IMR-90 (cell line): Measurements from ENCODE around the gene SERPIND1. TPM values are rescaled to one million over a fixed set of nuclear protein-coding genes. Genes with fewer than 3 reads are reported as not detected.

ENCODE experiments used
- ATAC-seq: fragments of 200-7000 bp; cut with Tn5 transposase; 2 replicates; pipeline ENCODE4 v1.9.1; 2020; ENCODE audit warnings: low read depth, mild to moderate bottlenecking, moderate library complexity
- BruUV-seq: library from RNA; stranded (reverse); fragments of 400-500 nt; replicated peaks from 2 replicates; lab custom pipeline; 2021; lab: Mats Ljungman, UMichigan
- CTCF ChIA-PET: fragments of 300-600 bp; formaldehyde crosslinking; extraction: SDS; loops from one replicate; lab custom pipeline; 2021; ENCODE audit warnings: antibody characterized with exemption; lab: Yijun Ruan, JAX
- POLR2A ChIA-PET: fragments of 300-600 bp; sonication (Branson Sonifier 250); formaldehyde crosslinking; loops from one replicate; lab custom pipeline; 2022; ENCODE audit warnings: antibody characterized with exemption; ENCODE audit not compliant: unreplicated experiment; lab: Charles Lee
- DNase-seq: peaks from one replicate; pipeline ENCODE4 v3.0.0; 2013
- H2AFZ ChIP-seq: replicated peaks from 2 replicates; pipeline ENCODE3; 2013; ENCODE audit warnings: low read length, mild to moderate bottlenecking; ENCODE audit not compliant: poor library complexity
- H2AK5ac ChIP-seq: 2 replicates; pipeline ENCODE4 v1.6.1; 2013; ENCODE audit warnings: low read depth, low read length, inconsistent platforms
- H2AK9ac ChIP-seq: replicated peaks from 2 replicates; pipeline ENCODE3; 2013; ENCODE audit warnings: mild to moderate bottlenecking, low read depth, low read length, moderate library complexity; ENCODE audit not compliant: poor library complexity
- H2BK120ac ChIP-seq: 2 replicates; pipeline ENCODE4 v1.6.1; 2013; ENCODE audit warnings: low read depth, low read length, inconsistent platforms
- H2BK15ac ChIP-seq: 3 replicates; pipeline ENCODE4 v1.6.1; 2013; ENCODE audit warnings: low read depth, low read length, inconsistent platforms
- H2BK20ac ChIP-seq: 2 replicates; pipeline ENCODE4 v1.6.1; 2013; ENCODE audit warnings: low read depth, mild to moderate bottlenecking, inconsistent platforms, low read length, moderate library complexity
- H2BK5ac ChIP-seq: 2 replicates; pipeline ENCODE4 v1.6.1; 2013; ENCODE audit warnings: mild to moderate bottlenecking, low read depth, low read length, inconsistent platforms; ENCODE audit not compliant: poor library complexity, severe bottlenecking
- H3K14ac ChIP-seq: replicated peaks from 2 replicates; pipeline ENCODE4 v1.6.1; 2013; ENCODE audit warnings: low read depth, low read length, inconsistent platforms
- H3K18ac ChIP-seq: 2 replicates; pipeline ENCODE4 v1.6.1; 2013; ENCODE audit warnings: low read depth, low read length, control low read depth
- H3K23ac ChIP-seq: 2 replicates; pipeline ENCODE4 v1.6.1; 2013; ENCODE audit warnings: low read depth, low read length, inconsistent platforms
- H3K27ac ChIP-seq: 2 replicates; pipeline ENCODE4 v1.5.1; 2013; ENCODE audit warnings: mild to moderate bottlenecking, control low read depth, low read length; ENCODE audit not compliant: insufficient read depth
- H3K27me3 ChIP-seq: 2 replicates; pipeline ENCODE4 v1.6.1; 2013; ENCODE audit warnings: low read length; ENCODE audit not compliant: control insufficient read depth, insufficient read depth
- H3K36me3 ChIP-seq: 2 replicates; pipeline ENCODE4 v1.6.1; 2013; ENCODE audit warnings: low read length, mixed read lengths; ENCODE audit not compliant: control insufficient read depth, insufficient read depth
- H3K4ac ChIP-seq: 2 replicates; pipeline ENCODE4 v1.6.1; 2013; ENCODE audit warnings: low read depth, low read length, inconsistent platforms
- H3K4me1 ChIP-seq: 2 replicates; pipeline ENCODE4 v1.6.1; 2013; ENCODE audit warnings: low read length, mixed read lengths; ENCODE audit not compliant: control insufficient read depth, insufficient read depth
- H3K4me2 ChIP-seq: 2 replicates; pipeline ENCODE4 v1.6.1; 2013; ENCODE audit warnings: low read depth, mild to moderate bottlenecking, control low read depth, low read length, moderate library complexity
- H3K4me3 ChIP-seq: 2 replicates; pipeline ENCODE4 v1.5.1; 2013; ENCODE audit warnings: low read depth, mild to moderate bottlenecking, control low read depth, low read length, moderate library complexity; ENCODE audit not compliant: insufficient read depth
- H3K56ac ChIP-seq: 2 replicates; pipeline ENCODE4 v1.6.1; 2013; ENCODE audit warnings: low read length, inconsistent platforms; ENCODE audit not compliant: insufficient read depth; ENCODE audit errors: extremely low read depth
- H3K79me1 ChIP-seq, 2 experiments: 2 replicates each; pipeline ENCODE4 v1.6.1; 2013; ENCODE audit warnings: low read length in 2 of 2, inconsistent platforms in 1 of 2, low read depth in 1 of 2
- H3K9ac ChIP-seq: 2 replicates; pipeline ENCODE4 v1.6.1; 2013; ENCODE audit warnings: low read depth, low read length, control low read depth
- H3K9me1 ChIP-seq: 2 replicates; pipeline ENCODE4 v1.6.1; 2013; ENCODE audit warnings: low read length, inconsistent platforms; ENCODE audit not compliant: insufficient read depth
- H3K9me3 ChIP-seq: 2 replicates; pipeline ENCODE4 v1.6.1; 2013; ENCODE audit warnings: low read length; ENCODE audit not compliant: control insufficient read depth, insufficient read depth
- H4K20me1 ChIP-seq: 2 replicates; pipeline ENCODE4 v1.6.1; 2013; ENCODE audit warnings: low read length, inconsistent platforms; ENCODE audit not compliant: insufficient read depth
- H4K5ac ChIP-seq: 2 replicates; pipeline ENCODE4 v1.6.1; 2013; ENCODE audit warnings: mild to moderate bottlenecking, low read depth, low read length, control low read depth
- H4K8ac ChIP-seq, 2 experiments: 2 replicates each; pipeline ENCODE4 v1.6.1; 2013; ENCODE audit warnings: low read depth in 2 of 2, low read length in 2 of 2, control low read depth in 1 of 2, inconsistent platforms in 1 of 2
- H4K91ac ChIP-seq: 2 replicates; pipeline ENCODE4 v1.6.1; 2013; ENCODE audit warnings: low read depth, low read length, inconsistent platforms; ENCODE audit not compliant: insufficient read depth
- FOS ChIP-seq: fragments of 150-350 bp; IDR thresholded peaks from 2 replicates; pipeline ENCODE4 v1.6.1; 2016; ENCODE audit warnings: low read depth, low read length
- RFX5 ChIP-seq: IDR thresholded peaks from 2 replicates; pipeline ENCODE4 v1.8.0; 2012; ENCODE audit warnings: low read depth, mild to moderate bottlenecking, low read length, moderate library complexity
- SMC3 ChIP-seq: fragments of 150-350 bp; IDR thresholded peaks from 2 replicates; pipeline ENCODE4 v1.6.1; 2016; ENCODE audit warnings: low read depth, mild to moderate bottlenecking, antibody characterized with exemption, low read length, moderate library complexity
- WGBS, 2 experiments: methylation state at CpG; one replicate each; pipeline versions ENCODE4 v1.1.5 to v1.1.7; 2013; ENCODE audit warnings: missing lambda C conversion rate in 2 of 2; ENCODE audit not compliant: insufficient read length in 1 of 2; ENCODE audit errors: extremely low coverage in 2 of 2; 5-methylcytosine and 5-hydroxymethylcytosine counted together
- dilution Hi-C: fragments of 300-500 bp; cut with HindIII; formaldehyde crosslinking; loops from one replicate; pipeline ENCODE4 v1.14.3; 2018; ENCODE audit warnings: low sequenced_read_pairs; ENCODE audit not compliant: unreplicated experiment
- in situ Hi-C: fragments of 300-500 bp; cut with MboI; formaldehyde crosslinking; loops from 3 replicates; pipeline ENCODE4 v1.14.3; 2019; ENCODE audit warnings: low sequenced_read_pairs, inconsistent platforms, mixed read lengths
- intact Hi-C: fragments of 100-400 bp; cut with micrococcal nuclease; formaldehyde crosslinking; loops from 2 replicates; pipeline ENCODE4 v1.10.0; 2022
- polyA plus RNA-seq, 3 experiments: library from polyadenylated mRNA; depleted of rRNA; stranded (reverse); fragments of >200 nt; gene quantifications; 2 replicates each; pipeline ENCODE4 v1.2.3, GENCODE V29; 2012; ENCODE audit warnings: low replicate concordance in 1 of 3
- total RNA-seq: library from RNA; depleted of rRNA; stranded (reverse); fragments of >200 nt; gene quantifications from 2 replicates; pipeline ENCODE4 v1.2.3, GENCODE V29; 2012

Gene SERPIND1
- total and polyA plus RNA-seq, 2 of the 4 experiments (the other 2 are of a cell fraction) = 0.12 TPM; not detected in 1

- ChIA-PET CTCF (interaction anchor here (0.6 to 2.4 kb wide), 5 partner anchors 9 to 81 kb away, joined by 4 to 11 read pairs (median 5); no protein-coding TSS in a partner anchor), POLR2A (no interaction called here)
- no peaks in the 10 kb centered on the region for H4K20me1 ChIP-seq
- ATAC-seq = no peak
- H3K23ac ChIP-seq = no peak overlapping the region
- no peak overlapping the region for H2BK15ac ChIP-seq
- peaks cover 35% of the 10 kb centered on the region for H3K36me3 ChIP-seq
- DNase-seq = no peak
- H2BK20ac ChIP-seq = no peak overlapping the region
- intact Hi-C loops (loop anchor here (1.0 to 10.0 kb wide), 5 partner anchors 48 to 178 kb away; partner anchors contain the start of genes CRKL and LZTR1), in situ Hi-C loops (loop anchor here (5.0 kb wide), 1 partner anchor 43 kb away; no protein-coding TSS in a partner anchor), dilution Hi-C loops (no loop called here)
- no peak overlapping the region for H4K91ac ChIP-seq
- peaks cover 7% of the 10 kb centered on the region for H3K4me1 ChIP-seq
- no peak overlapping the region for H2BK5ac ChIP-seq
- H3K9me1 ChIP-seq = peaks cover 9% of the 10 kb centered on the region
- no TSS peak for BruUV-seq
- no peaks in the 10 kb centered on the region for H3K9me3 ChIP-seq
- no peak overlapping the region for H3K4ac ChIP-seq
- peaks cover 5 to 30% of the 10 kb centered on the region in 2 experiments; a peak in 3 of 4 replicates for H3K79me1 ChIP-seq
- H2AK9ac ChIP-seq = no peak overlapping the region
- 93% methylated on average over 5 of the region's 6 CpGs; no CpG with 5 or more reads in 1 of the 2 experiments for WGBS, 2 experiments
- H4K8ac ChIP-seq = no peak overlapping the region
- H4K5ac ChIP-seq = no peak overlapping the region
- H3K27me3 ChIP-seq = no peaks in the 10 kb centered on the region
- no peak overlapping the region for H3K56ac ChIP-seq
- H3K4me2 ChIP-seq = no peak overlapping the region
- H3K18ac ChIP-seq = no peak overlapping the region
- H3K9ac ChIP-seq = no peak overlapping the region
- H2AFZ ChIP-seq = no peak overlapping the region
- peak overlapping the region; percentile 57; the same call in 1 of the 2 replicates for H2AK5ac ChIP-seq
- TF ChIP-seq FOS (no peak), RFX5 (no peak), SMC3 (no peak)
- no peak overlapping the region for H3K4me3 ChIP-seq
- no peak overlapping the region for H3K27ac ChIP-seq
- H3K14ac ChIP-seq = no peak overlapping the region
- H2BK120ac ChIP-seq = no peak overlapping the region
These were observed 30.7 kb downstream of the SERPIND1 start for GRCh38 chr22:20804650-20805049.
